ENCODE results near the gene FRMPD4. TPM values are rescaled to one million over a fixed set of nuclear protein-coding genes. Genes with fewer than 3 reads are reported as not detected.
"Not testable (repeated sequence)": the region's sequence is repeated elsewhere in the genome, so short reads cannot be mapped to it uniquely, and the experiment has no call there.

Gene FRMPD4
- total RNA-seq, 2 experiments from 2014 or later: not detected

- Mint-ChIP-seq H3K4me1 (ENCODE audit: low read depth) (no peaks in the 10 kb centered on the region), H3K9me3 (no peaks in the 10 kb centered on the region), H3K36me3 (ENCODE audit: low read depth) (no peaks in the 10 kb centered on the region), H3K27ac (no peak overlapping the region), H3K27me3 (ENCODE audit: low read depth) (no peaks in the 10 kb centered on the region), H3K4me3 (no peak overlapping the region)
- CTCF ChIA-PET: no interaction called here
- no peak for DNase-seq
- intact Hi-C loops (cut with micrococcal nuclease): no loop called here
Measured at GRCh38 chrX:12153317-12153716, 15.0 kb downstream of the FRMPD4 start.

GRCh38 chrX:12153741-12154140 lies 15.5 kb downstream of the FRMPD4 start:
- Mint-ChIP-seq H3K27me3 (ENCODE audit: low read depth) (no peaks in the 10 kb centered on the region), H3K27ac (no peak overlapping the region), H3K4me1 (ENCODE audit: low read depth) (no peaks in the 10 kb centered on the region), H3K9me3 (no peaks in the 10 kb centered on the region), H3K4me3 (no peak overlapping the region), H3K36me3 (ENCODE audit: low read depth) (no peaks in the 10 kb centered on the region)
- DNase-seq: no peak
- CTCF ChIA-PET: no interaction called here
- intact Hi-C loops (cut with micrococcal nuclease): no loop called here

- no peaks in the 10 kb centered on the region for H3K9me3 Mint-ChIP-seq
- H3K36me3 Mint-ChIP-seq (ENCODE audit: low read depth): no peaks in the 10 kb centered on the region
- CTCF ChIA-PET: no interaction called here
- intact Hi-C loops (cut with micrococcal nuclease): no loop called here
- no peaks in the 10 kb centered on the region for H3K4me1 Mint-ChIP-seq (ENCODE audit: low read depth)
- no peak overlapping the region for H3K4me3 Mint-ChIP-seq
- H3K27me3 Mint-ChIP-seq (ENCODE audit: low read depth): no peaks in the 10 kb centered on the region
- DNase-seq: no peak
- no peak overlapping the region for H3K27ac Mint-ChIP-seq
Measured at GRCh38 chrX:12159799-12160198, 21.5 kb downstream of the FRMPD4 start.

GRCh38 chrX:12162420-12162819 lies 24.1 kb downstream of the FRMPD4 start:
- Mint-ChIP-seq H3K27ac (no peak overlapping the region), H3K9me3 (no peaks in the 10 kb centered on the region), H3K36me3 (ENCODE audit: low read depth) (no peaks in the 10 kb centered on the region), H3K4me3 (no peak overlapping the region), H3K27me3 (ENCODE audit: low read depth) (no peaks in the 10 kb centered on the region), H3K4me1 (ENCODE audit: low read depth) (no peaks in the 10 kb centered on the region)
- intact Hi-C loops (cut with micrococcal nuclease): no loop called here
- CTCF ChIA-PET: no interaction called here
- no peak for DNase-seq

- H3K27ac Mint-ChIP-seq; H3K4me3 Mint-ChIP-seq; H3K4me1 Mint-ChIP-seq (ENCODE audit: low read depth); CTCF ChIA-PET; DNase-seq; H3K27me3 Mint-ChIP-seq (ENCODE audit: low read depth); H3K36me3 Mint-ChIP-seq (ENCODE audit: low read depth); intact Hi-C loops (cut with micrococcal nuclease); H3K9me3 Mint-ChIP-seq: not testable (repeated sequence)
Measured at GRCh38 chrX:12164180-12164579, 25.9 kb downstream of the FRMPD4 start.

GRCh38 chrX:12170755-12171154 lies 32.5 kb downstream of the FRMPD4 start:
- no peak for DNase-seq
- H3K27me3 Mint-ChIP-seq (ENCODE audit: low read depth): no peaks in the 10 kb centered on the region
- no peak overlapping the region for H3K27ac Mint-ChIP-seq
- intact Hi-C loops (cut with micrococcal nuclease): no loop called here
- CTCF ChIA-PET: no interaction called here
- no peaks in the 10 kb centered on the region for H3K36me3 Mint-ChIP-seq (ENCODE audit: low read depth)
- no peaks in the 10 kb centered on the region for H3K4me1 Mint-ChIP-seq (ENCODE audit: low read depth)
- H3K9me3 Mint-ChIP-seq: no peaks in the 10 kb centered on the region
- H3K4me3 Mint-ChIP-seq: no peak overlapping the region

GRCh38 chrX:12174358-12174757 lies 36.1 kb downstream of the FRMPD4 start:
- CTCF ChIA-PET: no interaction called here
- Mint-ChIP-seq H3K27ac (no peak overlapping the region), H3K9me3 (no peaks in the 10 kb centered on the region), H3K4me3 (no peak overlapping the region), H3K4me1 (ENCODE audit: low read depth) (no peaks in the 10 kb centered on the region), H3K36me3 (ENCODE audit: low read depth) (no peaks in the 10 kb centered on the region), H3K27me3 (ENCODE audit: low read depth) (no peaks in the 10 kb centered on the region)
- DNase-seq: no peak
- intact Hi-C loops (cut with micrococcal nuclease): no loop called here

- H3K36me3 Mint-ChIP-seq (ENCODE audit: low read depth): no peaks in the 10 kb centered on the region
- DNase-seq: no peak
- H3K27me3 Mint-ChIP-seq (ENCODE audit: low read depth): peaks cover 3% of the 10 kb centered on the region
- H3K9me3 Mint-ChIP-seq: no peaks in the 10 kb centered on the region
- no peaks in the 10 kb centered on the region for H3K4me1 Mint-ChIP-seq (ENCODE audit: low read depth)
- no peak overlapping the region for H3K4me3 Mint-ChIP-seq
- H3K27ac Mint-ChIP-seq: no peak overlapping the region
- intact Hi-C loops (cut with micrococcal nuclease): no loop called here
- CTCF ChIA-PET: no interaction called here
Measured at GRCh38 chrX:12197030-12197429, 58.8 kb downstream of the FRMPD4 start.

- Mint-ChIP-seq H3K27me3 (ENCODE audit: low read depth) (no peaks in the 10 kb centered on the region), H3K27ac (no peak overlapping the region), H3K9me3 (no peaks in the 10 kb centered on the region), H3K4me1 (ENCODE audit: low read depth) (no peaks in the 10 kb centered on the region), H3K4me3 (no peak overlapping the region), H3K36me3 (ENCODE audit: low read depth) (no peaks in the 10 kb centered on the region)
- intact Hi-C loops (cut with micrococcal nuclease): no loop called here
- DNase-seq: no peak
- CTCF ChIA-PET: no interaction called here
Measured at GRCh38 chrX:12206413-12206812, 68.1 kb downstream of the FRMPD4 start.

- H3K4me3 Mint-ChIP-seq: no peak overlapping the region
- intact Hi-C loops (cut with micrococcal nuclease): no loop called here
- H3K27me3 Mint-ChIP-seq (ENCODE audit: low read depth): no peaks in the 10 kb centered on the region
- no peaks in the 10 kb centered on the region for H3K4me1 Mint-ChIP-seq (ENCODE audit: low read depth)
- CTCF ChIA-PET: no interaction called here
- DNase-seq: no peak
- H3K27ac Mint-ChIP-seq: no peak overlapping the region
- H3K9me3 Mint-ChIP-seq: no peaks in the 10 kb centered on the region
- no peaks in the 10 kb centered on the region for H3K36me3 Mint-ChIP-seq (ENCODE audit: low read depth)
Measured at GRCh38 chrX:12210196-12210815, 72.0 kb downstream of the FRMPD4 start.

GRCh38 chrX:12210971-12211370 lies 72.7 kb downstream of the FRMPD4 start:
- Mint-ChIP-seq H3K9me3 (no peaks in the 10 kb centered on the region), H3K36me3 (ENCODE audit: low read depth) (no peaks in the 10 kb centered on the region), H3K27ac (no peak overlapping the region), H3K4me3 (no peak overlapping the region), H3K27me3 (ENCODE audit: low read depth) (no peaks in the 10 kb centered on the region), H3K4me1 (ENCODE audit: low read depth) (no peaks in the 10 kb centered on the region)
- no peak for DNase-seq
- CTCF ChIA-PET: no interaction called here
- intact Hi-C loops (cut with micrococcal nuclease): no loop called here

- no peak for DNase-seq
- CTCF ChIA-PET: no interaction called here
- Mint-ChIP-seq H3K9me3 (no peaks in the 10 kb centered on the region), H3K4me3 (no peak overlapping the region), H3K4me1 (ENCODE audit: low read depth) (no peaks in the 10 kb centered on the region), H3K36me3 (ENCODE audit: low read depth) (no peaks in the 10 kb centered on the region), H3K27me3 (ENCODE audit: low read depth) (no peaks in the 10 kb centered on the region), H3K27ac (no peak overlapping the region)
- intact Hi-C loops (cut with micrococcal nuclease): no loop called here
Measured at GRCh38 chrX:12223650-12224049, 85.4 kb downstream of the FRMPD4 start.

- DNase-seq: no peak
- CTCF ChIA-PET: no interaction called here
- H3K9me3 Mint-ChIP-seq: no peaks in the 10 kb centered on the region
- intact Hi-C loops (cut with micrococcal nuclease): no loop called here
- H3K4me3 Mint-ChIP-seq: no peak overlapping the region
- H3K4me1 Mint-ChIP-seq (ENCODE audit: low read depth): no peaks in the 10 kb centered on the region
- H3K27me3 Mint-ChIP-seq (ENCODE audit: low read depth): no peaks in the 10 kb centered on the region
- no peak overlapping the region for H3K27ac Mint-ChIP-seq
- no peaks in the 10 kb centered on the region for H3K36me3 Mint-ChIP-seq (ENCODE audit: low read depth)
Measured at GRCh38 chrX:12225107-12225506, 86.8 kb downstream of the FRMPD4 start.
